T-helper 1 cell treated with Interleukin-12 subunit alpha and Interleukin-12 subunit beta and Interleukin-4 antibody, amounts not matched to agents 30 μg/mL and 1 μg/mL, for 36 hours (primary cell): ENCODE data around the gene TUBA1A.
"Not testable (repeated sequence)": the region's sequence is repeated elsewhere in the genome, so short reads cannot be mapped to it uniquely, and the experiment has no call there.

Experiments
- H3K27ac Mint-ChIP-seq: one replicate; pipeline ENCODE4 v1.8.0; 2021; ENCODE audit warnings: mild to moderate bottlenecking, mixed read lengths
- H3K27me3 Mint-ChIP-seq: one replicate; pipeline ENCODE4 v1.8.0; 2021; ENCODE audit warnings: low read depth, mixed read lengths
- H3K36me3 Mint-ChIP-seq: one replicate; pipeline ENCODE4 v1.8.0; 2021; ENCODE audit warnings: low read depth, mixed read lengths
- H3K4me1 Mint-ChIP-seq: one replicate; pipeline ENCODE4 v1.8.0; 2021; ENCODE audit warnings: low read depth, mixed read lengths
- H3K4me3 Mint-ChIP-seq: one replicate; pipeline ENCODE4 v1.8.0; 2021; ENCODE audit warnings: mild to moderate bottlenecking, moderate library complexity, mixed read lengths
- H3K9me3 Mint-ChIP-seq: one replicate; pipeline ENCODE4 v1.8.0; 2021; ENCODE audit warnings: mixed read lengths

The TUBA1A gene

GRCh38 chr12:49146406-49146805 is 42.5 kb downstream of the TUBA1A start:
- peaks cover 6% of the 10 kb centered on the region for H3K4me1 Mint-ChIP-seq

GRCh38 chr12:49144384-49144783 is 44.5 kb downstream of the TUBA1A start:
- H3K9me3 Mint-ChIP-seq = no peaks in the 10 kb centered on the region
- no peak overlapping the region for H3K4me3 Mint-ChIP-seq
- H3K27me3 Mint-ChIP-seq = no peaks in the 10 kb centered on the region
- H3K36me3 Mint-ChIP-seq = no peaks in the 10 kb centered on the region
- no peak overlapping the region for H3K27ac Mint-ChIP-seq
- peaks cover 4% of the 10 kb centered on the region for H3K4me1 Mint-ChIP-seq

More at GRCh38 chr12:49146406-49146805, 42.5 kb downstream of the TUBA1A start:
- Mint-ChIP-seq H3K27me3 (no peaks in the 10 kb centered on the region), H3K4me3 (no peak overlapping the region), H3K36me3 (peaks cover 3% of the 10 kb centered on the region), H3K27ac (no peak overlapping the region), H3K9me3 (no peaks in the 10 kb centered on the region)

- no peak overlapping the region for H3K27ac Mint-ChIP-seq
- no peak overlapping the region for H3K4me3 Mint-ChIP-seq
- H3K9me3 Mint-ChIP-seq = no peaks in the 10 kb centered on the region
- peaks cover 2% of the 10 kb centered on the region for H3K4me1 Mint-ChIP-seq
- no peaks in the 10 kb centered on the region for H3K27me3 Mint-ChIP-seq
- H3K36me3 Mint-ChIP-seq = no peaks in the 10 kb centered on the region
Measured at GRCh38 chr12:49138999-49139398, 49.9 kb downstream of the TUBA1A start.

- Mint-ChIP-seq H3K4me3 (no peak overlapping the region), H3K36me3 (no peaks in the 10 kb centered on the region), H3K27ac (no peak overlapping the region), H3K27me3 (no peaks in the 10 kb centered on the region), H3K4me1 (peaks cover 5% of the 10 kb centered on the region), H3K9me3 (no peaks in the 10 kb centered on the region)
Measured at GRCh38 chr12:49138587-49138986, 50.3 kb downstream of the TUBA1A start.

GRCh38 chr12:49137476-49137875 is 51.4 kb downstream of the TUBA1A start:
- Mint-ChIP-seq H3K9me3 (no peaks in the 10 kb centered on the region), H3K4me3 (no peak overlapping the region), H3K4me1 (peaks cover 15% of the 10 kb centered on the region), H3K27ac (no peak overlapping the region), H3K27me3 (no peaks in the 10 kb centered on the region), H3K36me3 (no peaks in the 10 kb centered on the region)

GRCh38 chr12:49136997-49137396 is 51.9 kb downstream of the TUBA1A start:
- not testable (repeated sequence) for H3K27me3 Mint-ChIP-seq, H3K4me3 Mint-ChIP-seq, H3K9me3 Mint-ChIP-seq

More at GRCh38 chr12:49136997-49137396, 51.9 kb downstream of the TUBA1A start:
- H3K36me3 Mint-ChIP-seq, H3K27ac Mint-ChIP-seq: not testable (repeated sequence)
- H3K4me1 Mint-ChIP-seq = peaks cover 20% of the 10 kb centered on the region
